HepG2 (cell line): Measurements from ENCODE around the gene CREBRF. TPM values are rescaled to one million over a fixed set of nuclear protein-coding genes. Genes with fewer than 3 reads are reported as not detected.

Experiments used
- AGO1 ChIP-seq: fragments of 200-400 bp; formaldehyde crosslinking; IDR thresholded peaks from 2 replicates; pipeline ENCODE4 v1.6.1; 2017; ENCODE audit warnings: mild to moderate bottlenecking, low read depth, low read length, moderate library complexity; ENCODE audit not compliant: poor library complexity, severe bottlenecking
- CC2D1A ChIP-seq: sonication (generic); formaldehyde crosslinking; IDR thresholded peaks from 2 replicates; pipeline ENCODE4 v1.8.1; 2023; ENCODE audit warnings: mild to moderate bottlenecking, missing genetic modification reagents
- CHD4 ChIP-seq: fragments of 200-600 bp; sonication (generic); IDR thresholded peaks from 2 replicates; pipeline ENCODE4 v1.7.0; 2017; ENCODE audit warnings: mild to moderate bottlenecking, low read length, borderline replicate concordance
- EED ChIP-seq: sonication (generic); formaldehyde crosslinking; IDR thresholded peaks from 2 replicates; pipeline ENCODE4 v1.5.0; 2020; ENCODE audit warnings: mild to moderate bottlenecking, missing genetic modification reagents
- ELF1 ChIP-seq: sonication (generic); formaldehyde crosslinking; IDR thresholded peaks from 2 replicates; pipeline ENCODE4 v1.4.0; 2020; ENCODE audit warnings: missing genetic modification reagents
- ETS1 ChIP-seq: sonication (generic); formaldehyde crosslinking; IDR thresholded peaks from 2 replicates; pipeline ENCODE4 v1.4.0; 2020; ENCODE audit warnings: missing genetic modification reagents
- GABPA ChIP-seq, 2 experiments: IDR thresholded peaks; 2 replicates each; pipeline ENCODE4 v1.6.1; 2011 to 2016; ENCODE audit warnings: low read depth in 2 of 2, low read length in 1 of 2, missing biosample characterization in 1 of 2, missing genetic modification characterization in 1 of 2
- HOXA7 ChIP-seq: sonication (generic); formaldehyde crosslinking; IDR thresholded peaks from 2 replicates; pipeline ENCODE4 v1.8.1; 2022; ENCODE audit warnings: mild to moderate bottlenecking, missing genetic modification reagents, moderate library complexity
- KDM3A ChIP-seq: IDR thresholded peaks from 2 replicates; pipeline ENCODE4 v1.6.1; 2018; ENCODE audit warnings: low read depth, missing compliant biosample characterization
- NBN ChIP-seq: fragments of 450-650 bp; conservative IDR thresholded peaks from 2 replicates; pipeline ENCODE4 v1.6.1; 2017
- PRMT3 ChIP-seq: sonication (generic); formaldehyde crosslinking; IDR thresholded peaks from 2 replicates; pipeline ENCODE4 v1.8.1; 2022; ENCODE audit warnings: low read depth, mild to moderate bottlenecking, moderate library complexity, missing genetic modification reagents, borderline replicate concordance
- TOE1 ChIP-seq: sonication (generic); formaldehyde crosslinking; IDR thresholded peaks from 2 replicates; pipeline ENCODE4 v1.4.0; 2020; ENCODE audit warnings: mild to moderate bottlenecking, missing genetic modification reagents
- ZNF282 ChIP-seq: fragments of 450-650 bp; IDR thresholded peaks from 2 replicates; pipeline ENCODE4 v1.6.1; 2018; ENCODE audit not compliant: partially characterized antibody
- ZNF33B ChIP-seq: sonication (generic); formaldehyde crosslinking; IDR thresholded peaks from 2 replicates; pipeline ENCODE4 v1.5.1; 2020; ENCODE audit warnings: mild to moderate bottlenecking, missing genetic modification reagents
- ZNF574 ChIP-seq: sonication (generic); formaldehyde crosslinking; IDR thresholded peaks from 2 replicates; pipeline ENCODE4 v1.4.0; 2020; ENCODE audit warnings: missing genetic modification reagents
- ZNF83 ChIP-seq: sonication (generic); formaldehyde crosslinking; IDR thresholded peaks from 2 replicates; pipeline ENCODE4 v1.4.0; 2020; ENCODE audit warnings: missing genetic modification reagents, mild to moderate bottlenecking, borderline replicate concordance
- polyA plus RNA-seq, 8 experiments: library from polyadenylated mRNA; depleted of rRNA in 3 of 8; stranded (reverse) in 7 of 8; unstranded in 1 of 8; fragments of >200 nt; fragmentation: Illumina TruSeq in 4 of 8; extraction: Trizol in 4 of 8; gene quantifications; 2 replicates each; pipeline versions ENCODE4 v1.2.1 to v1.2.3, GENCODE V29; 2011 to 2016; ENCODE audit warnings: low read depth in 4 of 8, missing spikeins in 1 of 8, mixed read lengths in 1 of 8; ENCODE audit not compliant: insufficient read depth in 1 of 8
- total RNA-seq, 5 experiments: library from RNA; depleted of rRNA; stranded (reverse); fragments of >200 nt; fragmentation: Illumina TruSeq; extraction: Trizol; gene quantifications; 2 replicates each; pipeline ENCODE4 v1.2.3, GENCODE V29; 2016; ENCODE audit warnings: low read depth in 1 of 5
- TF ChIP-seq, protein P1 (sequence below): IDR thresholded peaks from 2 replicates; pipeline ENCODE4 v1.6.1; 2016; ENCODE audit warnings: low read depth, borderline replicate concordance
- TF ChIP-seq, protein P2 (sequence below): IDR thresholded peaks from 2 replicates; pipeline ENCODE4 v1.6.1; 2016; ENCODE audit warnings: missing compliant biosample characterization, missing genetic modification reagents, borderline replicate concordance
- TF ChIP-seq, protein P3 (sequence below): sonication (generic); formaldehyde crosslinking; IDR thresholded peaks from 2 replicates; pipeline ENCODE4 v1.4.0; 2020; ENCODE audit warnings: mild to moderate bottlenecking, missing genetic modification reagents

Gene CREBRF
- total and polyA plus RNA-seq, 2 of the 13 experiments (the other 11 are each of a cell fraction or from before 2014, with no cell fraction given), result 4.5 to 10.2 TPM

DNA sequence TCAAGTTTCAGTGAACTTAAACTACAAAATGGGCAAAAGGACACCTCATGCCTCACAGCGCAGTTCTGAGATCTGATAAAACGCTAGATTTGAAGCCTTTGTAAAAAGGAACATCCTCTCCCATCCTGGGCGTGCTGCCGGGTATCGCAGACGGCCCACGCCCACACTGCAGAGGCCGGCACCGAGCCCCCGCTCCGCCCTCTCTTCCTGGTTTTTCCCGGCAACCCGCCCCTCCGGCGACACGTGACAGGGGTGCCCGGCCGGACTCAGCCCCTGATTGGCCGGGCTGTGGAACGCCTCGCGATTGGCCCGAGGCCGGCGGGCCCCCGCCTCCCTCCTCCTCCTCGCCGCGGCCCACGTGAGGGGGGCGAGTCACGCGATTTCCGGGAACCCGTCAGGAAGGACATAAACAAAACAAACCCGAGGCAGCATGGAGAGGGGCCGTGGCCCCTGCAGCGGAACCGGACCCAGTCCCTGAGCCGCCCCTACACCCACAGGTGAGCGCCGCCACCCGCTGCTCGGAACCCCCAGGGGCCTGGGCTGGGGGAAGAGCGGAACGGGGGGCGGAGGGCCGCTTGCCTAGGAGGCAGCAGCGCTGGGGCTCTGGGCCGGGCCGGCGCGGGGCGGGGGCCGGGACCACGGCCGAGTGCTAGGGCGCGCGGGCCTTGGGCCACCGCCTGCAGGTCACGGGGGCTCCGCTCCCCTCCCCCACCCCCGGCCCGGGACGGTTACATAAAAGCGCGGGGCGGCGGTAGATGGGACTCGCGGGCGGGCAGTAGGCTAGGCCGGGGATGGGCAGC lies at the start of gene CREBRF (continued):
- TF ChIP-seq ZNF83 (CRISPR knock-in tag), result no peak
- TF ChIP-seq HOXA7 (CRISPR knock-in tag), result no peak
- peak; percentile 46 for TF ChIP-seq AGO1
- no peak for TF ChIP-seq CHD4
- TF ChIP-seq, protein P1, sequence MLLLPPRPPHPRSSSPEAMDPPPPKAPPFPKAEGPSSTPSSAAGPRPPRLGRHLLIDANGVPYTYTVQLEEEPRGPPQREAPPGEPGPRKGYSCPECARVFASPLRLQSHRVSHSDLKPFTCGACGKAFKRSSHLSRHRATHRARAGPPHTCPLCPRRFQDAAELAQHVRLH, result no peak
- 0 out of 2 replicates have a peak, but pooled peaks have one; percentile 70 for TF ChIP-seq ETS1 (CRISPR knock-in tag)
- TF ChIP-seq ZNF33B (CRISPR knock-in tag), result no peak
- TF ChIP-seq, protein P2, sequence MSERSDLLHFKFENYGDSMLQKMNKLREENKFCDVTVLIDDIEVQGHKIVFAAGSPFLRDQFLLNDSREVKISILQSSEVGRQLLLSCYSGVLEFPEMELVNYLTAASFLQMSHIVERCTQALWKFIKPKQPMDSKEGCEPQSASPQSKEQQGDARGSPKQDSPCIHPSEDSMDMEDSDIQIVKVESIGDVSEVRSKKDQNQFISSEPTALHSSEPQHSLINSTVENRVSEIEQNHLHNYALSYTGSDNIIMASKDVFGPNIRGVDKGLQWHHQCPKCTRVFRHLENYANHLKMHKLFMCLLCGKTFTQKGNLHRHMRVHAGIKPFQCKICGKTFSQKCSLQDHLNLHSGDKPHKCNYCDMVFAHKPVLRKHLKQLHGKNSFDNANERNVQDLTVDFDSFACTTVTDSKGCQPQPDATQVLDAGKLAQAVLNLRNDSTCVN, result no peak
- TF ChIP-seq ZNF282, result no peak
- no peak for TF ChIP-seq NBN
- TF ChIP-seq, protein P3, sequence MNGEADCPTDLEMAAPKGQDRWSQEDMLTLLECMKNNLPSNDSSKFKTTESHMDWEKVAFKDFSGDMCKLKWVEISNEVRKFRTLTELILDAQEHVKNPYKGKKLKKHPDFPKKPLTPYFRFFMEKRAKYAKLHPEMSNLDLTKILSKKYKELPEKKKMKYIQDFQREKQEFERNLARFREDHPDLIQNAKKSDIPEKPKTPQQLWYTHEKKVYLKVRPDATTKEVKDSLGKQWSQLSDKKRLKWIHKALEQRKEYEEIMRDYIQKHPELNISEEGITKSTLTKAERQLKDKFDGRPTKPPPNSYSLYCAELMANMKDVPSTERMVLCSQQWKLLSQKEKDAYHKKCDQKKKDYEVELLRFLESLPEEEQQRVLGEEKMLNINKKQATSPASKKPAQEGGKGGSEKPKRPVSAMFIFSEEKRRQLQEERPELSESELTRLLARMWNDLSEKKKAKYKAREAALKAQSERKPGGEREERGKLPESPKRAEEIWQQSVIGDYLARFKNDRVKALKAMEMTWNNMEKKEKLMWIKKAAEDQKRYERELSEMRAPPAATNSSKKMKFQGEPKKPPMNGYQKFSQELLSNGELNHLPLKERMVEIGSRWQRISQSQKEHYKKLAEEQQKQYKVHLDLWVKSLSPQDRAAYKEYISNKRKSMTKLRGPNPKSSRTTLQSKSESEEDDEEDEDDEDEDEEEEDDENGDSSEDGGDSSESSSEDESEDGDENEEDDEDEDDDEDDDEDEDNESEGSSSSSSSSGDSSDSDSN (CRISPR knock-in tag), result 0 out of 2 replicates have a peak, but pooled peaks have one; percentile 15
- TF ChIP-seq PRMT3, result no peak
- TF ChIP-seq KDM3A (CRISPR knock-in tag), result no peak
- peak; percentile 96 for TF ChIP-seq ELF1 (CRISPR knock-in tag)
- TF ChIP-seq ZNF574 (CRISPR knock-in tag), result peak; percentile 69
- TF ChIP-seq EED (CRISPR knock-in tag), result 0 out of 2 replicates have a peak, but pooled peaks have one; percentile 20
- TF ChIP-seq TOE1 (CRISPR knock-in tag), result no peak
- TF ChIP-seq GABPA (IDR thresholded peaks at IDR 0.05; ENCODE audit: low read depth, low read length), result peak; percentile 52
- peak; percentile 81 for TF ChIP-seq GABPA (CRISPR knock-in tag; IDR thresholded peaks at IDR 0.05; ENCODE audit: low read depth)
- no peak for TF ChIP-seq CC2D1A (CRISPR knock-in tag)
